ENCODE data around the gene EML5. TPM values are rescaled to one million over a fixed set of nuclear protein-coding genes. Genes with fewer than 3 reads are reported as not detected.

The EML5 gene
- total RNA-seq, 1 donor, result 0.54 TPM

DNA sequence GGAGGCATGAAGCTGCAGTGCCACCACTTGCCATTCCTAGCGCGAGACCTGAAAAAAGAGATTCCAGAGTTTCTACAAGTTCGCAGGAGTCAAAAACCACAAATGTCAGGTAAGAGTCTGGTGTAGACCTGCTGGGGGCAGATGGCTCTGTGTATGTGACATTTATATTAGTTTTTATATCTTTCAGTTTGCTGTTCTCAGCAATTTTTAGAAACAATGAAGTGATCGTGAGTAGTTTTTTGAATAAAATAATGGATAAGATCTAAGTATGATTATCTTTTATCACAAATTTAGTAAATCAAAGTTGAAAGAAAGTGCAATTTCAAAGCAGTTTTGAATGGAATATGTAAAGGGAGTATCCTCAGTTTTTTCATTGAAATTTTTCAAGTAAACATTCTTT is 220.6 kb downstream of the EML5 start:
- DNase-seq (ENCODE audit: low read depth in 2 of 3, low spot score in 2 of 3), result no peak

DNA sequence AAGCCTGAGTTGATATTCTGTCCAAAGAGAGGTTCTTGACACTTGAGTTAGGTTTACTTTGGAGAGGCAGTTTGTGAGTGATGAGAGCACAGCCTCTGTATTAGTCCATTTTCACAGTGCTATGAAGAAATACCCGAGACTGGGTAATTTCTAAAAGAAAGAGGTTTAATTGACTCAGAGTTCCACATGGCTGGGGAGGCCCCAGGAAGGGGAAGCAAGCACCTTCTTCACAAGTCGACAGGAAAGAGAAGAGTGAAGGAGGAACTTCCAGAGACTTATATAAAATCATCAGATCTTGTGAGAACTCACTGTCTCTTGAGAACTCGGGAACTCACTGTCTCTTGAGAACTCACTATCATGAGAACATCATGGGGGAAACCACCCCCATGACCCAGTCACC is 224.6 kb downstream of the EML5 start:
- no peak for DNase-seq (ENCODE audit: low read depth in 2 of 3, low spot score in 2 of 3)

DNA sequence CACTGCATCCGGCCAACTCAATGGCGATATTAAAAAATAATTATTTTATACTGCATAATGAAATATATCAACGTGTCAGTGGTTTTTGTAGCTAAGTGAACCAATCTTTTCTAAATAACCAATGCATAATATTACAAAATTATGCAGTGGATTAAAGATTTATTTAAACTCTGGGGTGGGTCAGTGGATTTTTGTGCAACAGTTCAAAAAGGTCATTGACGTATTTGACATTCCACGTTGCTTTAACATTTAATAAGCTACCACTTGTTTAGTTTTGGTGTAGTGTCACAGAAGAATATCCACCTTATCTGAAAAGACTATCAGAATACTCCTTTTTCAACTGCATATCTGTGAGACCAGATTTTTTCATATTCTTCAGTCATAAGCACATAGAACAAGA is 227.3 kb downstream of the EML5 start:
- no peak for DNase-seq (ENCODE audit: low read depth in 2 of 3, low spot score in 2 of 3)

DNA sequence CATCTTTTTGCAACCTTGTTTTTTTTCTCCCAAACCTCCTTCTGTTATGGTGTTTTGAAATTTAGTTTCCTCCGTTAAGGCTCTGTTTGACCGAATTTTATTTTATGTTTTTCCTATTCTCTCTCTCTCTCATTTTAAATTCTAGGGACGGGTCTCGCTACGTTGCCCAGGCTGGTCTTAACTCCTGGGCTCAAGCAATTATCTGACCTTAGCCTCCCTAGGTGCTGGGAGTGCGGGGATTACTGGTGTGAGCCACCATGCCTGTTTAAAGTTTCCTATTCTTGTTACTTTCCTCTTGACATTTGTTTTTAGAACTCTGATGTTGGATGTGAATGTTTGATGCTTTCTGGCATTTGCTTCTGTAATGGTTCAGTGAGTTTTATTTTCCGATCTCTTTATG is 228.9 kb downstream of the EML5 start:
- DNase-seq (ENCODE audit: low read depth in 2 of 3, low spot score in 2 of 3), result no peak

DNA sequence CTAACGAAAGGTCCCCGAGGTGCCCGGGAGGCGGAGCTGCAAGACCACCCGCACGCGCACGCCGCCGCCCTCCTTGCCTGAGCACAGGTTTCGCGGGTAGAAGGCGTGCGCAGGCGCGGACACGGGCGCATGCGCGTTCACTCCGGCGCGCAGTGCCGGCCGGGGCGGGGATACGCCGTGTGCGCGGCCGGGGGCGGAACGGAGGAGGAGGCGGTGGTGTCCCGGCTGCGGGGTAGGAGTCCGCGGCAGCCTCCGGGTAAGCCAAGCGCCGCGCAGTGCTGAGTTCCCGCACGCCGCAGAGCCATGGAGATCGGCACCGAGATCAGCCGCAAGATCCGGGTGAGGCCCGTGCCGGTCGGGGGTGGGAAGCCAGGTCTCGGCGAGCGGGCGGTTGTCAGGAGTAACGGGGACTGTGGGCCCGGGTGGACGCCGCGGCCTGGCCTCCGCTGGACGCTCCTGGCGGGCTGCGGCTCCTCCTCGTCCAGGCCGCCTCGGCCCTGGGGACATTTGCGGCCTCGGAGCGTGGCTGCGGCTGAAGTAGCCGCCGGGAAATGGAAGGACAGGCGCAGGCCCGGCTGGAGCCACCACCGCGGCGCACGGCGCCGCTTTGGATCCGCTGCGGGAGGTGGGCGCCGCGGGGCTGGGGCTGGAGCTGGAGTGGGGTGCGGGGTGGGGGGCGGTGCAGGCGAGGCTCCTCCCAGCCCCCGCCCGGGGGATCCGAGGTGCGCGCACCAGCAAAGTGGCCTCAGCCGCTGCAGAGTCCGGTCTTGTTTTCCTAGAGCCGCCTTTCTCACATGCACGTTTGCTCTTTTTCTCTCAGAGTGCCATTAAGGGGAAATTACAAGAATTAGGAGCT is 229.7 kb downstream of the EML5 start, which contains the start of gene ZC3H14:
ZC3H14 (plus strand) TSS at position 207 of the 856 bp plus-strand sequence; CDS start at position 304, 97 bp downstream.
- peak; percentile 85 to 91 (median 89) for DNase-seq (ENCODE audit: low read depth in 2 of 3, low spot score in 2 of 3)

DNA sequence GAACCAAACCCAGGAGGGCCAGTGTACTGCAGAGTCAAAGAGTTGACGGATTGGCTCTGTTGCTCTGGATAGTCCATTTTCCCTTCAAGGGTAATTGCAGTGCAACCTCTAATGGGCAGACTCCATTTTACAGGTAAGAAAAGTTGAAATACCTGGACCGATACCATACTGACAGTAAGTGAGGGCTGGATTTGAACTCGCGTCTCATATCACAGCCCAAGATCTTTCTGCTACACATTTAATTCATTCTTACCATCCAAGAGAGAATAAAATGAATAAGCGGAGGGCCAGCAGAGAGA is 230.3 kb downstream of the EML5 start:
- no peak for DNase-seq (ENCODE audit: low read depth in 2 of 3, low spot score in 2 of 3)

Small RNA genes within 50 kb of the gene (small RNA-seq; reads per million reads assigned to genes)
- not detected for gene RF00019
- gene RNU4-92P, result not detected

Other genes with a start within 250 kb of the EML5 start
- gene PTPN21, start 237.9 kb downstream of the EML5 start, total RNA-seq, result under 0.01 TPM
- gene ZC3H14, start 229.9 kb downstream of the EML5 start, total RNA-seq, result 35.8 TPM
- 8.9 TPM for gene TTC8, start 31.7 kb upstream of the EML5 start, total RNA-seq